Thyroid gland (tissue), 4 donors: ENCODE data around the gene PAX5.

Experiments used
- POLR2A ChIP-seq, 2 donors: fragments of 450-650 bp; IDR thresholded peaks; one replicate each; pipeline ENCODE4 v1.6.1; 2017; ENCODE audit warnings: antibody characterized with exemption in 2 of 2, mild to moderate bottlenecking in 2 of 2, moderate library complexity in 1 of 2
- TF ChIP-seq, protein P1 (sequence below), 6 experiments: fragments of 200-600 bp in 3 of 6; fragments of 450-650 bp in 3 of 6; sonication (generic) in 3 of 6; IDR thresholded peaks; one replicate each; pipeline ENCODE4 v1.5.1; 2016 to 2019; ENCODE audit warnings: antibody characterized with exemption in 6 of 6, mild to moderate bottlenecking in 2 of 6, inconsistent platforms in 1 of 6, moderate library complexity in 1 of 6

DNA sequence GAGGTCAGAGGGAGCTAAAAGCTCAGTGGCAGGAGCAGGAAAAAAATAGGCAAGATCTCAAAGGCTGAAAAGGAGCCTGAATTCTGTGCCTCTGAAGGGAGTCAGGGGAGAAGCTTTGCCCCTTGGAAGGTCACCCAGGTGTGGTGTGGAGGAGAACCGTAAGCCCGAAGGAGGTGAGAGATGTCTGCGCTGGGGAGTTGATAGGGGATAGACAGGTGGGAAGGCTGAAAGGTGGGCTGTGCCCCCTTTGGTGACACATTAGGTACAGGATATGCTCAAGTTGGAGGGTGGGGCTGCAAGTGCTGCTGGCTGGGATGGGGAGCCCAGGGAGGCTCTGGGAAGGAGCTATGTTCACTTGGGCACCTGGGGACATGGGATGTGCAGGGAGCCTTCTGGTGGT is 217.7 kb downstream of the PAX5 start:
- TF ChIP-seq, protein P1, sequence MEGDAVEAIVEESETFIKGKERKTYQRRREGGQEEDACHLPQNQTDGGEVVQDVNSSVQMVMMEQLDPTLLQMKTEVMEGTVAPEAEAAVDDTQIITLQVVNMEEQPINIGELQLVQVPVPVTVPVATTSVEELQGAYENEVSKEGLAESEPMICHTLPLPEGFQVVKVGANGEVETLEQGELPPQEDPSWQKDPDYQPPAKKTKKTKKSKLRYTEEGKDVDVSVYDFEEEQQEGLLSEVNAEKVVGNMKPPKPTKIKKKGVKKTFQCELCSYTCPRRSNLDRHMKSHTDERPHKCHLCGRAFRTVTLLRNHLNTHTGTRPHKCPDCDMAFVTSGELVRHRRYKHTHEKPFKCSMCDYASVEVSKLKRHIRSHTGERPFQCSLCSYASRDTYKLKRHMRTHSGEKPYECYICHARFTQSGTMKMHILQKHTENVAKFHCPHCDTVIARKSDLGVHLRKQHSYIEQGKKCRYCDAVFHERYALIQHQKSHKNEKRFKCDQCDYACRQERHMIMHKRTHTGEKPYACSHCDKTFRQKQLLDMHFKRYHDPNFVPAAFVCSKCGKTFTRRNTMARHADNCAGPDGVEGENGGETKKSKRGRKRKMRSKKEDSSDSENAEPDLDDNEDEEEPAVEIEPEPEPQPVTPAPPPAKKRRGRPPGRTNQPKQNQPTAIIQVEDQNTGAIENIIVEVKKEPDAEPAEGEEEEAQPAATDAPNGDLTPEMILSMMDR (IDR thresholded peaks at IDR 0.05) = no peak
- no peak for TF ChIP-seq POLR2A (IDR thresholded peaks at IDR 0.05)
